ENCODE measurements around the gene BMP6.

DNA sequence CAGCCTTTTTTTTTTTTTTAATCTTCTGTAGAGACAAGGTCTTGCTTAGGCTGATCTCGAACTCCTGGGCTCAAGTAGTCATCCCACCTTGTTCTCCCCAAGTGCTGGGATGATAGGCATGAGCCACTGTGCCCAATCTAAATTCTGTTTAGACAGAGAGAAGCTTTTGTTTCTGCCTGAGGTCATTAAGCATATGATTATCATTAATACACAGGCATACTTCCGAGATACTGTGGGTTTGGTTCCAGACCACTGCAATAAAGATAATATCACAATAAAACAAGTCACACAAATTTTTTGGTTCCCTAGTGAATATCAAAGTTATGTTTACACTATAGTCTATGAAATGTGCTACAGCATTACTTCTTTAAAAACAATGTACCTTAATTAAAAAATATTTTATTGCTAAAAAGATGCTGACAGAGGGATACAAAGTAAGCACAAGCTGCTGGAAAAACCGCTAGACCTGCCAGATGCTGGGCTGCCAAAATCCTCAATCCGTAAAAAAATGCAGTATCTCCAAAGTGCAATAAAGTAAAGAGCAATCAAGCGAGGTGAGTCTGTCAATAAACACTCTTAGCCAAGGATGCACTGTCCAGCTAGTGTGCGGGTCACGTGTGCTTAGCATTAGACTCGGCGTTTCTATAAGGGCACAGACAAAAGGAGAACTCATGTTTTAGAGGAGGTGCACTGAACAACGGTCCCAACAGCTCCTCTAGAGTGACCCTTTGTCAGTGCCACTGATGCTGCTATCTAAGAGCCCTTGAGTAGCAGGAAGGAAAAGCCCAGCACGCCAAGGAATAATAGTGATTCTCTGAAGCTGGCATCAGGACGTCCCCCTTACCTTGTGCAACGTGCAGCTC is 168.6 kb downstream of the BMP6 start:
- TF ChIP-seq, protein P1, sequence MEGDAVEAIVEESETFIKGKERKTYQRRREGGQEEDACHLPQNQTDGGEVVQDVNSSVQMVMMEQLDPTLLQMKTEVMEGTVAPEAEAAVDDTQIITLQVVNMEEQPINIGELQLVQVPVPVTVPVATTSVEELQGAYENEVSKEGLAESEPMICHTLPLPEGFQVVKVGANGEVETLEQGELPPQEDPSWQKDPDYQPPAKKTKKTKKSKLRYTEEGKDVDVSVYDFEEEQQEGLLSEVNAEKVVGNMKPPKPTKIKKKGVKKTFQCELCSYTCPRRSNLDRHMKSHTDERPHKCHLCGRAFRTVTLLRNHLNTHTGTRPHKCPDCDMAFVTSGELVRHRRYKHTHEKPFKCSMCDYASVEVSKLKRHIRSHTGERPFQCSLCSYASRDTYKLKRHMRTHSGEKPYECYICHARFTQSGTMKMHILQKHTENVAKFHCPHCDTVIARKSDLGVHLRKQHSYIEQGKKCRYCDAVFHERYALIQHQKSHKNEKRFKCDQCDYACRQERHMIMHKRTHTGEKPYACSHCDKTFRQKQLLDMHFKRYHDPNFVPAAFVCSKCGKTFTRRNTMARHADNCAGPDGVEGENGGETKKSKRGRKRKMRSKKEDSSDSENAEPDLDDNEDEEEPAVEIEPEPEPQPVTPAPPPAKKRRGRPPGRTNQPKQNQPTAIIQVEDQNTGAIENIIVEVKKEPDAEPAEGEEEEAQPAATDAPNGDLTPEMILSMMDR (IDR thresholded peaks at IDR 0.05 in 2 of 3, conservative IDR thresholded peaks at IDR 0.05 in 1 of 3; ENCODE audit: borderline replicate concordance in 1 of 3, insufficient read depth in 1 of 3, low read depth in 2 of 3, low read length in 2 of 3): no peak
- TF ChIP-seq EZH2phosphoT487 (IDR thresholded peaks at IDR 0.05; ENCODE audit: borderline replicate concordance): no peak
- no peak for TF ChIP-seq POLR2A (IDR thresholded peaks at IDR 0.05; ENCODE audit: borderline replicate concordance, extremely low read depth, insufficient read depth, insufficient read length)
- no peak for TF ChIP-seq POLR2AphosphoS5 (IDR thresholded peaks at IDR 0.05; ENCODE audit: low read depth, low read length)

Measured in HCT116 (cell line).